Activated T-cell treated with anti-CD3 and anti-CD28 coated beads, Interleukin-2, amount 50 U/mL, for 24 hours (primary cell): ENCODE measurements around the gene NFKB1.

ENCODE experiments used
- DNase-seq: peaks from one replicate; pipeline ENCODE4 v3.0.0-alpha.2; 2020
- H3K27ac Mint-ChIP-seq: 2 replicates; pipeline ENCODE4 v1.8.0; 2020; ENCODE audit warnings: mild to moderate bottlenecking, mixed read lengths
- H3K27me3 Mint-ChIP-seq: 2 replicates; pipeline ENCODE4 v1.8.0; 2020; ENCODE audit warnings: mixed read lengths
- H3K36me3 Mint-ChIP-seq: 2 replicates; pipeline ENCODE4 v1.8.0; 2020; ENCODE audit warnings: low read depth, mixed read lengths
- H3K4me1 Mint-ChIP-seq: 2 replicates; pipeline ENCODE4 v1.8.0; 2020; ENCODE audit warnings: low read depth, mixed read lengths
- H3K4me3 Mint-ChIP-seq: 2 replicates; pipeline ENCODE4 v1.8.0; 2020; ENCODE audit warnings: mild to moderate bottlenecking, moderate library complexity, mixed read lengths
- H3K9me3 Mint-ChIP-seq: 2 replicates; pipeline ENCODE4 v1.8.0; 2020; ENCODE audit warnings: mixed read lengths

The NFKB1 gene

GRCh38 chr4:102642631-102643298, 141.6 kb downstream of the NFKB1 start:
- Mint-ChIP-seq H3K9me3 (no peaks in the 10 kb centered on the region), H3K27ac (no peak overlapping the region), H3K4me1 (peaks cover 21% of the 10 kb centered on the region), H3K36me3 (peaks cover 27% of the 10 kb centered on the region), H3K4me3 (no peak overlapping the region), H3K27me3 (no peaks in the 10 kb centered on the region)
- no peak for DNase-seq

- H3K27me3 Mint-ChIP-seq: no peaks in the 10 kb centered on the region
Measured at GRCh38 chr4:102647117-102647516, 146.0 kb downstream of the NFKB1 start.

GRCh38 chr4:102657206-102657605, 156.0 kb downstream of the NFKB1 start:
- no peak for DNase-seq
- H3K27me3 Mint-ChIP-seq: no peaks in the 10 kb centered on the region
- no peak overlapping the region for H3K27ac Mint-ChIP-seq
- H3K9me3 Mint-ChIP-seq: no peaks in the 10 kb centered on the region
- H3K4me1 Mint-ChIP-seq: no peaks in the 10 kb centered on the region
- H3K4me3 Mint-ChIP-seq: no peak overlapping the region
- H3K36me3 Mint-ChIP-seq: peaks cover 7% of the 10 kb centered on the region

More at GRCh38 chr4:102647117-102647516, 146.0 kb downstream of the NFKB1 start:
- peaks cover 13% of the 10 kb centered on the region for H3K4me1 Mint-ChIP-seq
- DNase-seq: no peak
- no peak overlapping the region for H3K27ac Mint-ChIP-seq
- H3K36me3 Mint-ChIP-seq: peaks cover 32% of the 10 kb centered on the region
- H3K4me3 Mint-ChIP-seq: no peak overlapping the region
- H3K9me3 Mint-ChIP-seq: no peaks in the 10 kb centered on the region

- Mint-ChIP-seq H3K27me3 (no peaks in the 10 kb centered on the region), H3K36me3 (peaks cover 26% of the 10 kb centered on the region)
- DNase-seq: no peak
Measured at GRCh38 chr4:102663073-102663472, 161.9 kb downstream of the NFKB1 start.

GRCh38 chr4:102665527-102665926, 164.4 kb downstream of the NFKB1 start:
- DNase-seq: no peak
- no peaks in the 10 kb centered on the region for H3K4me1 Mint-ChIP-seq
- no peak overlapping the region for H3K4me3 Mint-ChIP-seq
- H3K27ac Mint-ChIP-seq: no peak overlapping the region
- peaks cover 39% of the 10 kb centered on the region for H3K36me3 Mint-ChIP-seq
- no peaks in the 10 kb centered on the region for H3K27me3 Mint-ChIP-seq
- H3K9me3 Mint-ChIP-seq: no peaks in the 10 kb centered on the region

More at GRCh38 chr4:102663073-102663472, 161.9 kb downstream of the NFKB1 start:
- Mint-ChIP-seq H3K4me3 (no peak overlapping the region), H3K9me3 (no peaks in the 10 kb centered on the region), H3K4me1 (no peaks in the 10 kb centered on the region), H3K27ac (no peak overlapping the region)
